HepG2 (cell line): Measurements from ENCODE around the gene SEPTIN10. TPM values are rescaled to one million over a fixed set of nuclear protein-coding genes. Genes with fewer than 3 reads are reported as not detected.

Experiments
- ATF6 ChIP-seq: sonication (generic); formaldehyde crosslinking; conservative IDR thresholded peaks from 2 replicates; pipeline ENCODE4 v1.4.0; 2020; ENCODE audit warnings: missing genetic modification reagents
- E2F1 ChIP-seq: sonication (generic); formaldehyde crosslinking; IDR thresholded peaks from 2 replicates; pipeline ENCODE4 v1.5.0; 2020; ENCODE audit warnings: missing genetic modification reagents
- HNRNPH1 ChIP-seq: fragments of 200-400 bp; formaldehyde crosslinking; optimal IDR thresholded peaks from 2 replicates; pipeline ENCODE3; 2017; ENCODE audit warnings: mild to moderate bottlenecking, low read depth, low read length
- IKZF1 ChIP-seq: fragments of 450-650 bp; IDR thresholded peaks from 2 replicates; pipeline ENCODE4 v1.7.1; 2016
- IRX3 ChIP-seq: sonication (generic); formaldehyde crosslinking; IDR thresholded peaks from 2 replicates; pipeline ENCODE4 v1.8.1; 2023; ENCODE audit warnings: mild to moderate bottlenecking, low read depth, missing genetic modification reagents, borderline replicate concordance
- JARID2 ChIP-seq: sonication (generic); formaldehyde crosslinking; IDR thresholded peaks from 2 replicates; pipeline ENCODE4 v1.8.1; 2023; ENCODE audit warnings: missing genetic modification reagents, inconsistent platforms; ENCODE audit not compliant: insufficient replicate concordance
- NFRKB ChIP-seq: fragments of 450-650 bp; IDR thresholded peaks from 2 replicates; pipeline ENCODE4 v1.6.1; 2017
- NFYC ChIP-seq: IDR thresholded peaks from 2 replicates; pipeline ENCODE4 v1.6.1; 2016; ENCODE audit warnings: missing genetic modification reagents, missing compliant biosample characterization
- TFAP4 ChIP-seq: sonication (generic); IDR thresholded peaks from 2 replicates; pipeline ENCODE4 v1.6.1; 2016; ENCODE audit warnings: low read depth, borderline replicate concordance
- YEATS2 ChIP-seq: sonication (generic); formaldehyde crosslinking; IDR thresholded peaks from 2 replicates; pipeline ENCODE4 v1.4.0; 2020; ENCODE audit warnings: missing genetic modification reagents, borderline replicate concordance
- ZBTB10 ChIP-seq: sonication (generic); formaldehyde crosslinking; IDR thresholded peaks from 2 replicates; pipeline ENCODE4 v1.4.0; 2020; ENCODE audit warnings: missing genetic modification reagents, borderline replicate concordance
- ZBTB37 ChIP-seq: sonication (generic); formaldehyde crosslinking; IDR thresholded peaks from 2 replicates; pipeline ENCODE4 v1.4.0; 2020; ENCODE audit warnings: mild to moderate bottlenecking, missing genetic modification reagents
- ZNF567 ChIP-seq: sonication (generic); formaldehyde crosslinking; IDR thresholded peaks from 2 replicates; pipeline ENCODE4 v1.8.1; 2023; ENCODE audit warnings: mild to moderate bottlenecking, missing genetic modification reagents, borderline replicate concordance
- ZNF597 ChIP-seq: sonication (generic); formaldehyde crosslinking; IDR thresholded peaks from 2 replicates; pipeline ENCODE4 v1.5.0; 2020; ENCODE audit warnings: missing genetic modification reagents
- ZNF747 ChIP-seq: sonication (generic); formaldehyde crosslinking; IDR thresholded peaks from 2 replicates; pipeline ENCODE4 v1.8.1; 2023; ENCODE audit warnings: missing genetic modification reagents, mild to moderate bottlenecking, borderline replicate concordance
- ZNF800 ChIP-seq: sonication (generic); formaldehyde crosslinking; IDR thresholded peaks from 2 replicates; pipeline ENCODE4 v1.4.0; 2020; ENCODE audit warnings: missing genetic modification reagents
- ZSCAN29 ChIP-seq: sonication (generic); formaldehyde crosslinking; conservative IDR thresholded peaks from 2 replicates; pipeline ENCODE4 v1.4.0; 2020; ENCODE audit warnings: mild to moderate bottlenecking, missing genetic modification reagents
- polyA plus RNA-seq, 8 experiments: library from polyadenylated mRNA; depleted of rRNA in 3 of 8; stranded (reverse) in 7 of 8; unstranded in 1 of 8; fragments of >200 nt; fragmentation: Illumina TruSeq in 4 of 8; extraction: Trizol in 4 of 8; gene quantifications; 2 replicates each; pipeline versions ENCODE4 v1.2.1 to v1.2.3, GENCODE V29; 2011 to 2016; ENCODE audit warnings: low read depth in 4 of 8, missing spikeins in 1 of 8, mixed read lengths in 1 of 8; ENCODE audit not compliant: insufficient read depth in 1 of 8
- total RNA-seq, 5 experiments: library from RNA; depleted of rRNA; stranded (reverse); fragments of >200 nt; fragmentation: Illumina TruSeq; extraction: Trizol; gene quantifications; 2 replicates each; pipeline ENCODE4 v1.2.3, GENCODE V29; 2016; ENCODE audit warnings: low read depth in 1 of 5

The SEPTIN10 gene
- total and polyA plus RNA-seq, 2 of the 13 experiments (the other 11 are each of a cell fraction or from before 2014, with no cell fraction given), result 45.8 to 67.5 TPM

- no peak for TF ChIP-seq ZSCAN29 (CRISPR knock-in tag)
- no peak for TF ChIP-seq HNRNPH1
- TF ChIP-seq NFRKB, result no peak
- peak; percentile 61; the same call in 1 of the 2 replicates for TF ChIP-seq ZNF800 (CRISPR knock-in tag)
- TF ChIP-seq E2F1 (CRISPR knock-in tag), result no peak
- no peak for TF ChIP-seq IKZF1
- no peak for TF ChIP-seq ZNF597 (CRISPR knock-in tag)
- TF ChIP-seq ZNF747, result no peak
- TF ChIP-seq IRX3 (CRISPR knock-in tag), result no peak
- peak; percentile 55; the same call in 1 of the 2 replicates for TF ChIP-seq YEATS2
- 0 out of 2 replicates have a peak, but pooled peaks have one; percentile 17 for TF ChIP-seq NFYC (CRISPR knock-in tag)
- TF ChIP-seq TFAP4, result no peak
- no peak for TF ChIP-seq ZNF567 (CRISPR knock-in tag)
- TF ChIP-seq ATF6 (CRISPR knock-in tag), result no peak
- TF ChIP-seq ZBTB10 (CRISPR knock-in tag), result no peak
- no peak for TF ChIP-seq JARID2 (CRISPR knock-in tag)
- no peak for TF ChIP-seq ZBTB37 (CRISPR knock-in tag)
Measured at GRCh38 chr2:109558076-109558882, 55.5 kb downstream of the SEPTIN10 start (continued).
